GM12878 (cell line): ENCODE data around the gene GDAP2. TPM values are rescaled to one million over a fixed set of nuclear protein-coding genes. Genes with fewer than 3 reads are reported as not detected.
A peak's percentile ranks its signal among the peaks of the same experiment; 100 is the strongest.

Experiments used
- ATF7 ChIP-seq: fragments of 450-650 bp; IDR thresholded peaks from 2 replicates; pipeline ENCODE4 v1.6.1; 2016; ENCODE audit warnings: low read depth, mild to moderate bottlenecking
- BHLHE40 ChIP-seq, 2 experiments: fragments of 450-650 bp in 1 of 2; IDR thresholded peaks; 2 replicates each; pipeline ENCODE4 v1.6.1; 2011 to 2017; ENCODE audit warnings: low read depth in 2 of 2, borderline replicate concordance in 1 of 2, improper control_type of control experiment in 1 of 2, low read length in 1 of 2, mild to moderate bottlenecking in 1 of 2
- CHD2 ChIP-seq: IDR thresholded peaks from 2 replicates; pipeline ENCODE4 v1.6.1; 2011; ENCODE audit warnings: low read depth, low read length, improper control_type of control experiment, borderline replicate concordance
- NFXL1 ChIP-seq: fragments of 450-650 bp; IDR thresholded peaks from 2 replicates; pipeline ENCODE4 v1.6.1; 2017; ENCODE audit warnings: antibody characterized with exemption, mild to moderate bottlenecking, borderline replicate concordance
- NFYB ChIP-seq: IDR thresholded peaks from 2 replicates; pipeline ENCODE4 v1.6.1; 2011; ENCODE audit warnings: low read depth, mild to moderate bottlenecking, low read length, improper control_type of control experiment, moderate library complexity; ENCODE audit not compliant: insufficient read depth
- PKNOX1 ChIP-seq: fragments of 450-650 bp; IDR thresholded peaks from 2 replicates; pipeline ENCODE4 v1.6.1; 2016; ENCODE audit warnings: mild to moderate bottlenecking
- SIX5 ChIP-seq: IDR thresholded peaks from 2 replicates; pipeline ENCODE4 v1.6.1; 2011; ENCODE audit warnings: mild to moderate bottlenecking, low read depth, low read length, moderate library complexity; ENCODE audit not compliant: severe bottlenecking
- STAT1 ChIP-seq: fragments of 450-650 bp; conservative IDR thresholded peaks from 2 replicates; pipeline ENCODE4 v1.6.1; 2014; ENCODE audit warnings: antibody characterized with exemption, mild to moderate bottlenecking
- TCF3 ChIP-seq: IDR thresholded peaks from 2 replicates; pipeline ENCODE4 v1.6.1; 2012; ENCODE audit warnings: low read depth, mild to moderate bottlenecking, low read length, borderline replicate concordance; ENCODE audit not compliant: insufficient read depth
- ZBED1 ChIP-seq: IDR thresholded peaks from 2 replicates; pipeline ENCODE4 v1.6.1; 2016; ENCODE audit warnings: borderline replicate concordance
- ZBTB4 ChIP-seq: fragments of 450-650 bp; formaldehyde crosslinking; IDR thresholded peaks from 2 replicates; pipeline ENCODE4 v1.4.0; 2022; ENCODE audit warnings: mild to moderate bottlenecking, moderate library complexity
- ZNF274 ChIP-seq: IDR thresholded peaks from one replicate; pipeline ENCODE4 v1.8.0; 2011; ENCODE audit not compliant: insufficient read length, insufficient read depth
- polyA plus RNA-seq, 11 experiments: library from polyadenylated mRNA; depleted of rRNA in 4 of 11; unstranded in 6 of 11; stranded (reverse) in 5 of 11; fragments of >200 nt; fragmentation: Nextera tagmentation in 4 of 11; fragmentation: Illumina TruSeq in 1 of 11; extraction: Ambion mirVana in 4 of 11; extraction: Trizol in 1 of 11; gene quantifications; 1 replicate in 1 of 11; 2 replicates in 10 of 11; pipeline versions ENCODE4 v1.2.1 to v1.2.3, GENCODE V29; 2011 to 2016; ENCODE audit warnings: inconsistent platforms in 2 of 11, missing spikeins in 2 of 11, low read depth in 1 of 11
- total RNA-seq, 4 experiments: library from RNA; depleted of rRNA in 3 of 4; stranded (reverse); fragments of >200 nt in 3 of 4; fragmentation: Illumina TruSeq in 1 of 4; extraction: Trizol in 1 of 4; gene quantifications; 2 replicates each; pipeline versions ENCODE4 v1.2.1 to v1.2.3, GENCODE V29; 2013 to 2021
- TF ChIP-seq, protein P1 (sequence below): IDR thresholded peaks from 2 replicates; pipeline ENCODE4 v1.6.1; 2011; ENCODE audit warnings: low read depth, low read length, improper control_type of control experiment, borderline replicate concordance
- TF ChIP-seq, protein P2 (sequence below): fragments of 450-650 bp; formaldehyde crosslinking; IDR thresholded peaks from 2 replicates; pipeline ENCODE4 v1.4.0; 2020; ENCODE audit warnings: mild to moderate bottlenecking, moderate library complexity
- TF ChIP-seq, protein P3 (sequence below): IDR thresholded peaks from 2 replicates; pipeline ENCODE4 v1.6.1; 2012; ENCODE audit warnings: mild to moderate bottlenecking, low read depth, low read length

Gene GDAP2
- total and polyA plus RNA-seq, 10 of the 15 experiments (the other 5 are each of a cell fraction or from before 2014, with no cell fraction given), result 2.6 to 19.2 (median 11.4) TPM

GRCh38 chr1:117929343-117930172 lies at the start of gene GDAP2, which contains the start of gene WDR3 (continued):
- TF ChIP-seq ZBTB4 (CRISPR knock-in tag) (no peak), SIX5 (peak; percentile 34), NFXL1 (no peak), BHLHE40 (IDR thresholded peaks at IDR 0.05; ENCODE audit: borderline replicate concordance in 1 of 2, low read depth in 2 of 2, low read length in 1 of 2) (peak in 1 of 2 experiments; percentile 19; a peak in 3 of 4 replicates), ATF7 (no peak), CHD2 (peak; percentile 56; the same call in 1 of the 2 replicates), TCF3 (0 out of 2 replicates have a peak, but pooled peaks have one; percentile 31), ZNF274 (no peak), STAT1 (no peak), PKNOX1 (no peak; the same call in 1 of the 2 replicates), ZBED1 (no peak), NFYB (peak; percentile 81)
- TF ChIP-seq, protein P1, sequence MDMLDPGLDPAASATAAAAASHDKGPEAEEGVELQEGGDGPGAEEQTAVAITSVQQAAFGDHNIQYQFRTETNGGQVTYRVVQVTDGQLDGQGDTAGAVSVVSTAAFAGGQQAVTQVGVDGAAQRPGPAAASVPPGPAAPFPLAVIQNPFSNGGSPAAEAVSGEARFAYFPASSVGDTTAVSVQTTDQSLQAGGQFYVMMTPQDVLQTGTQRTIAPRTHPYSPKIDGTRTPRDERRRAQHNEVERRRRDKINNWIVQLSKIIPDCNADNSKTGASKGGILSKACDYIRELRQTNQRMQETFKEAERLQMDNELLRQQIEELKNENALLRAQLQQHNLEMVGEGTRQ, result no peak
- TF ChIP-seq, protein P2, sequence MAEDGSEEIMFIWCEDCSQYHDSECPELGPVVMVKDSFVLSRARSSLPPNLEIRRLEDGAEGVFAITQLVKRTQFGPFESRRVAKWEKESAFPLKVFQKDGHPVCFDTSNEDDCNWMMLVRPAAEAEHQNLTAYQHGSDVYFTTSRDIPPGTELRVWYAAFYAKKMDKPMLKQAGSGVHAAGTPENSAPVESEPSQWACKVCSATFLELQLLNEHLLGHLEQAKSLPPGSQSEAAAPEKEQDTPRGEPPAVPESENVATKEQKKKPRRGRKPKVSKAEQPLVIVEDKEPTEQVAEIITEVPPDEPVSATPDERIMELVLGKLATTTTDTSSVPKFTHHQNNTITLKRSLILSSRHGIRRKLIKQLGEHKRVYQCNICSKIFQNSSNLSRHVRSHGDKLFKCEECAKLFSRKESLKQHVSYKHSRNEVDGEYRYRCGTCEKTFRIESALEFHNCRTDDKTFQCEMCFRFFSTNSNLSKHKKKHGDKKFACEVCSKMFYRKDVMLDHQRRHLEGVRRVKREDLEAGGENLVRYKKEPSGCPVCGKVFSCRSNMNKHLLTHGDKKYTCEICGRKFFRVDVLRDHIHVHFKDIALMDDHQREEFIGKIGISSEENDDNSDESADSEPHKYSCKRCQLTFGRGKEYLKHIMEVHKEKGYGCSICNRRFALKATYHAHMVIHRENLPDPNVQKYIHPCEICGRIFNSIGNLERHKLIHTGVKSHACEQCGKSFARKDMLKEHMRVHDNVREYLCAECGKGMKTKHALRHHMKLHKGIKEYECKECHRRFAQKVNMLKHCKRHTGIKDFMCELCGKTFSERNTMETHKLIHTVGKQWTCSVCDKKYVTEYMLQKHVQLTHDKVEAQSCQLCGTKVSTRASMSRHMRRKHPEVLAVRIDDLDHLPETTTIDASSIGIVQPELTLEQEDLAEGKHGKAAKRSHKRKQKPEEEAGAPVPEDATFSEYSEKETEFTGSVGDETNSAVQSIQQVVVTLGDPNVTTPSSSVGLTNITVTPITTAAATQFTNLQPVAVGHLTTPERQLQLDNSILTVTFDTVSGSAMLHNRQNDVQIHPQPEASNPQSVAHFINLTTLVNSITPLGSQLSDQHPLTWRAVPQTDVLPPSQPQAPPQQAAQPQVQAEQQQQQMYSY (CRISPR knock-in tag), result no peak
- TF ChIP-seq, protein P3, sequence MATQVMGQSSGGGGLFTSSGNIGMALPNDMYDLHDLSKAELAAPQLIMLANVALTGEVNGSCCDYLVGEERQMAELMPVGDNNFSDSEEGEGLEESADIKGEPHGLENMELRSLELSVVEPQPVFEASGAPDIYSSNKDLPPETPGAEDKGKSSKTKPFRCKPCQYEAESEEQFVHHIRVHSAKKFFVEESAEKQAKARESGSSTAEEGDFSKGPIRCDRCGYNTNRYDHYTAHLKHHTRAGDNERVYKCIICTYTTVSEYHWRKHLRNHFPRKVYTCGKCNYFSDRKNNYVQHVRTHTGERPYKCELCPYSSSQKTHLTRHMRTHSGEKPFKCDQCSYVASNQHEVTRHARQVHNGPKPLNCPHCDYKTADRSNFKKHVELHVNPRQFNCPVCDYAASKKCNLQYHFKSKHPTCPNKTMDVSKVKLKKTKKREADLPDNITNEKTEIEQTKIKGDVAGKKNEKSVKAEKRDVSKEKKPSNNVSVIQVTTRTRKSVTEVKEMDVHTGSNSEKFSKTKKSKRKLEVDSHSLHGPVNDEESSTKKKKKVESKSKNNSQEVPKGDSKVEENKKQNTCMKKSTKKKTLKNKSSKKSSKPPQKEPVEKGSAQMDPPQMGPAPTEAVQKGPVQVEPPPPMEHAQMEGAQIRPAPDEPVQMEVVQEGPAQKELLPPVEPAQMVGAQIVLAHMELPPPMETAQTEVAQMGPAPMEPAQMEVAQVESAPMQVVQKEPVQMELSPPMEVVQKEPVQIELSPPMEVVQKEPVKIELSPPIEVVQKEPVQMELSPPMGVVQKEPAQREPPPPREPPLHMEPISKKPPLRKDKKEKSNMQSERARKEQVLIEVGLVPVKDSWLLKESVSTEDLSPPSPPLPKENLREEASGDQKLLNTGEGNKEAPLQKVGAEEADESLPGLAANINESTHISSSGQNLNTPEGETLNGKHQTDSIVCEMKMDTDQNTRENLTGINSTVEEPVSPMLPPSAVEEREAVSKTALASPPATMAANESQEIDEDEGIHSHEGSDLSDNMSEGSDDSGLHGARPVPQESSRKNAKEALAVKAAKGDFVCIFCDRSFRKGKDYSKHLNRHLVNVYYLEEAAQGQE, result no peak
